Fibroblast of mammary gland (primary cell): ENCODE data around the gene ARL5C.
A peak's percentile ranks its signal among the peaks of the same experiment; 100 is the strongest.

ENCODE experiments used
- DNase-seq: peaks from one replicate; pipeline ENCODE4 v3.0.0-alpha.2; 2010; ENCODE audit warnings: low read depth
- H3K4me3 ChIP-seq: 2 replicates; pipeline ENCODE4 v1.5.1; 2011; ENCODE audit warnings: low read depth, mild to moderate bottlenecking, low read length, moderate library complexity; ENCODE audit not compliant: control insufficient read depth
- CTCF ChIP-seq: conservative IDR thresholded peaks from 2 replicates; pipeline ENCODE4 v1.5.1; 2011; ENCODE audit warnings: low read depth, low read length, inconsistent platforms; ENCODE audit not compliant: control insufficient read depth, insufficient read depth

The ARL5C gene

DNA sequence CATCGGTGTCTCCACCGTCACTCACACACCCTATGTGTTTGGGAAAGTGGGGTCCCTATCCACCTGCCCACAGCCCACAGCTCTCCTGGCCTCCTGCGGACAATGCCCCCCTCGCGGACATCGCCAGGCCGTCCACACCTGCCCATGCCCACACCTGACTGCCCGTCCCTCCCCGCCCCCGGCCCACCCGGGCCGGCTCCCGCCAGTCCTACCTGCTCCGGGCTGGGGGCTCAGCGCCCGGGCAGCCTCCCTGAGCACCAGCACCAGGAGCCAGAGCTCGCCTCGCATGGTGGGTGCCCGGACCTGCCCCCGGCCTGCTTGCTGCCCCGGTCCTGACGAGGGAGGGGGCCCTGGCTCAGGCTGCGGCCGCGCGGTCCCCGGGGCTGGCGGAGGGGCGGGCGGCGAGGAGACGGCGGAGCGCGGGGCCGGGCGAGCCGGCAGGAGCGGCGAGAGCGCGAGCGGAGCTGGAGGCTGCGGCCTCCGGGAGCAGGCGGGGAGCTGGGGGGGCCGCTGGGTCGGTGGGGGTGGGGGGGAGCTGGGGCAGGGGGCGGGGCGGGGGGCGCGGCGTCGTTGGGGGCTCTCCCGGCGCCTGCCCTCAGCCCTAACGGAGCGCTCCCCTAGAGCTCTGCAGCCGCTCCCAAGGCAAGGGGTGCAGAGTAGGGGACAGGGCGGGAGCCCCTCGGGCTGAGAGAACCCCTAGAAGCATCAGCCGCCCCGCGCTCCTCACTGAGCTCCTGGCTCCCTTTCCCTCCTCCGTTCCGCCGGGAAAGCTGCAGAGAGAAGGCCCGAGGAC is 14.6 kb downstream of the ARL5C start, which contains the start of gene PLXDC1:
TSS of gene PLXDC1 (minus strand) at position 488 of the 793 bp plus-strand sequence. CDS start at position 288, 200 bp downstream.
- TF ChIP-seq CTCF, result no peak
- peak within 1 kb of the TSS; percentile 61 for H3K4me3 ChIP-seq
- no peak for DNase-seq

DNA sequence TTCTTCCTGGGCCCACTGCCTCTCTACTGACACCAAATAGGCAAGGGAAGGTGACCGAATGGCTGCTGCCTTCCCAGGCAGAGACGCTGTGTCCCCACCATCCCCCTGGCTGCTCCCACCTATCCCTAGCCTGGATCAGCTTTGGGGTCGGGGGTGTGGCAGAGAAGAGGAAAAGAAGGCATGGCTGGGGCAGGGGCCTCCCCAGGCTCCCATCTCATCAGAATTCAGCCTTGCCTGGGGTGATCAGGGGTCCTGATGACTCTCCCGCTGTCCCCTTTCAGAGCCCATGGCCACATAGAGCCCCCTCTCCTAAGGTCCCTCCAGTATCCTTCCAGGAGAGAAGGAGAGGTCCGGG is 15.2 kb downstream of the ARL5C start:
- DNase-seq, result no peak
- no peak for TF ChIP-seq CTCF
- no peak overlapping the region for H3K4me3 ChIP-seq

- TF ChIP-seq CTCF, result no peak
- DNase-seq, result no peak
- no peak overlapping the region for H3K4me3 ChIP-seq
Measured at GRCh38 chr17:39150104-39150634, 15.8 kb downstream of the ARL5C start.

GRCh38 chr17:39147221-39148185 is 18.5 kb downstream of the ARL5C start:
- no peak for TF ChIP-seq CTCF
- H3K4me3 ChIP-seq, result no peak overlapping the region
- DNase-seq, result no peak

- no peak for DNase-seq
- no peak overlapping the region for H3K4me3 ChIP-seq
- no peak for TF ChIP-seq CTCF
Measured at GRCh38 chr17:39146273-39146672, 19.7 kb downstream of the ARL5C start.

GRCh38 chr17:39145143-39145542 is 20.8 kb downstream of the ARL5C start:
- TF ChIP-seq CTCF, result no peak
- DNase-seq, result no peak
- no peak overlapping the region for H3K4me3 ChIP-seq
